ENCODE data around the gene ADH6. TPM values are rescaled to one million over a fixed set of nuclear protein-coding genes. Genes with fewer than 3 reads are reported as not detected.
"Not testable (repeated sequence)": the region's sequence is repeated elsewhere in the genome, so short reads cannot be mapped to it uniquely, and the experiment has no call there.

ADH6 gene
- total RNA-seq, 1 experiment from 2014 or later = not detected

DNA sequence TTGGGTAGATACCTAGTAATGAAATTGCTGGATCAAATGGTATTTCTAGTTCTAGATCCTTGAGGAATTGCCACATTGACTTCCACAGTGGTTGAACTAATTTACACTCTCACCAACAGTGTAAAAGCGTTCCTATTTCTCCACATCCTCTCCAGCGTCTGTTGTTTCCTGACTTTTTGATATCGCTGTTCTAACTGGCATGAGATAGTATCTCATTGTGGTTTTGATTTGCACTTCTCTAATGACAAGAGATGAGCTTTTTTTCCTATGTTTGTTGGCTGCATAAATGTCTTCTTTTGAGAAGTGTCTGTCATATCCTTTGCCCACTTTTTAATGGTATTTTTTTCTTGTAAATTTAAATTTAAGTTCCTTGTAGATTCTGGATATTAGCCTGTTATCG lies 8.6 kb upstream of the ADH6 start:
- CTCF ChIA-PET; BruUV-seq (replicated peaks); DNase-seq (ENCODE audit: low spot score); H3K27me3 ChIP-seq (replicated peaks; ENCODE audit: insufficient read depth, low read depth, low read length, poor library complexity); H3K4me3 ChIP-seq (ENCODE audit: low read depth, low read length, poor library complexity, severe bottlenecking); H3K36me3 ChIP-seq (ENCODE audit: insufficient read depth, low read length, poor library complexity, severe bottlenecking); H3K9me3 ChIP-seq (ENCODE audit: low read depth, low read length, poor library complexity, severe bottlenecking); H3K27ac ChIP-seq (ENCODE audit: low read depth, low read length, poor library complexity, severe bottlenecking); H3K4me1 ChIP-seq (ENCODE audit: insufficient read depth, low read length, poor library complexity, severe bottlenecking); POLR2A ChIA-PET (ENCODE audit: low non-redundant PET); intact Hi-C loops (cut with micrococcal nuclease; ENCODE audit: unreplicated experiment): not testable (repeated sequence)

DNA sequence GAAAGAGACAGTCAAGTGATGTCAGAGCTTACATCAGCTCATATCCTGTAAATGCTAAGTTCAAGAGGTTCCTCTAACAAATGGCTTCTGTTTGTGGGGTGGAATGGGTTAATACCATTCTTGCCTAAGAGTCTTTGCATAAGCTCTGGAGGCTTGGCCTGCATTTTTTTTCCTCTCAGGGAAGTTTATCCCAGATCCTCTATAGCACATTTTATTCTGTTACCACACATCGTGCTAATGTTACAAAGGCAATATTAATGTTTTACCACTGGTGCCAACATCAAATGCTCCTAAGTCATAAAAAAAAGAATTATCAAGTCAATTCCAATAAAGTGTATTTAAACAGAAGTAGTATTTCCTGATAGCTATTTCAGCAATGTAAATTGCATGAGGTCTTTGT lies 2.9 kb upstream of the ADH6 start:
- peak; percentile 15 for DNase-seq (ENCODE audit: low spot score)
- Histone ChIP-seq H3K27me3 (replicated peaks; ENCODE audit: insufficient read depth, low read depth, low read length, poor library complexity) (no peaks in the 10 kb centered on the region), H3K4me3 (ENCODE audit: low read depth, low read length, poor library complexity, severe bottlenecking) (no peak overlapping the region), H3K36me3 (ENCODE audit: insufficient read depth, low read length, poor library complexity, severe bottlenecking) (no peaks in the 10 kb centered on the region), H3K27ac (ENCODE audit: low read depth, low read length, poor library complexity, severe bottlenecking) (no peak overlapping the region), H3K4me1 (ENCODE audit: insufficient read depth, low read length, poor library complexity, severe bottlenecking) (no peaks in the 10 kb centered on the region), H3K9me3 (ENCODE audit: low read depth, low read length, poor library complexity, severe bottlenecking) (no peaks in the 10 kb centered on the region)
- intact Hi-C loops (cut with micrococcal nuclease; ENCODE audit: unreplicated experiment) = no loop called here
- TF ChIP-seq, protein P1, sequence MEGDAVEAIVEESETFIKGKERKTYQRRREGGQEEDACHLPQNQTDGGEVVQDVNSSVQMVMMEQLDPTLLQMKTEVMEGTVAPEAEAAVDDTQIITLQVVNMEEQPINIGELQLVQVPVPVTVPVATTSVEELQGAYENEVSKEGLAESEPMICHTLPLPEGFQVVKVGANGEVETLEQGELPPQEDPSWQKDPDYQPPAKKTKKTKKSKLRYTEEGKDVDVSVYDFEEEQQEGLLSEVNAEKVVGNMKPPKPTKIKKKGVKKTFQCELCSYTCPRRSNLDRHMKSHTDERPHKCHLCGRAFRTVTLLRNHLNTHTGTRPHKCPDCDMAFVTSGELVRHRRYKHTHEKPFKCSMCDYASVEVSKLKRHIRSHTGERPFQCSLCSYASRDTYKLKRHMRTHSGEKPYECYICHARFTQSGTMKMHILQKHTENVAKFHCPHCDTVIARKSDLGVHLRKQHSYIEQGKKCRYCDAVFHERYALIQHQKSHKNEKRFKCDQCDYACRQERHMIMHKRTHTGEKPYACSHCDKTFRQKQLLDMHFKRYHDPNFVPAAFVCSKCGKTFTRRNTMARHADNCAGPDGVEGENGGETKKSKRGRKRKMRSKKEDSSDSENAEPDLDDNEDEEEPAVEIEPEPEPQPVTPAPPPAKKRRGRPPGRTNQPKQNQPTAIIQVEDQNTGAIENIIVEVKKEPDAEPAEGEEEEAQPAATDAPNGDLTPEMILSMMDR (conservative IDR thresholded peaks at IDR 0.05; ENCODE audit: low read depth, low read length) = no peak
- TF ChIP-seq EZH2 (IDR thresholded peaks at IDR 0.05; ENCODE audit: borderline replicate concordance, low read depth, low read length, poor library complexity, severe bottlenecking) = no peak
- ChIA-PET CTCF (no interaction called here), POLR2A (ENCODE audit: low non-redundant PET) (interaction anchor here (0.7 kb wide), 2 partner anchors 8 to 32 kb away, joined by 3 read pairs; no protein-coding TSS in a partner anchor)
- BruUV-seq (replicated peaks) = no TSS peak

DNA sequence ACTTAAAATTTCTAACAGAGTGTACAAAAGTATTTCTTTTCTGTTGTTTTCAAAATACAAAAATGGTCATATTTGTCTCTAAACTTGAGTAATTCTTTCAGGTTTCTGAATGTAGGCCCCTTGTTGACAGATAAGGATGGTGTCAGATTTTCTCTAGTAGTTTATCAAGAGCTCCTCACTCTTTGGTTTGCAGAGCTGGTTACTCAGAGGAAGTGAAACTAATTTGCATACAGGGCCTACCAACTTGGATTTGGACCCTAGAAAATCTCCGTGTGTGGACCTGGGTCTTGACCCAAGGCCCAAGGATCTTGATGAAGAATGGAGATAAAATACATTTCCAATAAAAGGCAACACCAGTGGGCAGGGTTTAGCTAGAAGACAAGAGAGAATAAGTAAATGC lies 433 bp upstream of the ADH6 start:
- no peak overlapping the region for H3K27ac ChIP-seq (ENCODE audit: low read depth, low read length, poor library complexity, severe bottlenecking)
- no peaks in the 10 kb centered on the region for H3K4me1 ChIP-seq (ENCODE audit: insufficient read depth, low read length, poor library complexity, severe bottlenecking)
- CTCF ChIA-PET = no interaction called here
- no TSS peak for BruUV-seq (replicated peaks)
- no peaks in the 10 kb centered on the region for H3K36me3 ChIP-seq (ENCODE audit: insufficient read depth, low read length, poor library complexity, severe bottlenecking)
- TF ChIP-seq, protein P1 (conservative IDR thresholded peaks at IDR 0.05; ENCODE audit: low read depth, low read length) = no peak
- no peak for TF ChIP-seq EZH2 (IDR thresholded peaks at IDR 0.05; ENCODE audit: borderline replicate concordance, low read depth, low read length, poor library complexity, severe bottlenecking)
- DNase-seq (ENCODE audit: low spot score) = no peak
- H3K27me3 ChIP-seq (replicated peaks; ENCODE audit: insufficient read depth, low read depth, low read length, poor library complexity) = no peaks in the 10 kb centered on the region
- intact Hi-C loops (cut with micrococcal nuclease; ENCODE audit: unreplicated experiment) = no loop called here
- POLR2A ChIA-PET (ENCODE audit: low non-redundant PET) = no interaction called here
- H3K9me3 ChIP-seq (ENCODE audit: low read depth, low read length, poor library complexity, severe bottlenecking) = no peaks in the 10 kb centered on the region
- no peak overlapping the region for H3K4me3 ChIP-seq (ENCODE audit: low read depth, low read length, poor library complexity, severe bottlenecking)

DNA sequence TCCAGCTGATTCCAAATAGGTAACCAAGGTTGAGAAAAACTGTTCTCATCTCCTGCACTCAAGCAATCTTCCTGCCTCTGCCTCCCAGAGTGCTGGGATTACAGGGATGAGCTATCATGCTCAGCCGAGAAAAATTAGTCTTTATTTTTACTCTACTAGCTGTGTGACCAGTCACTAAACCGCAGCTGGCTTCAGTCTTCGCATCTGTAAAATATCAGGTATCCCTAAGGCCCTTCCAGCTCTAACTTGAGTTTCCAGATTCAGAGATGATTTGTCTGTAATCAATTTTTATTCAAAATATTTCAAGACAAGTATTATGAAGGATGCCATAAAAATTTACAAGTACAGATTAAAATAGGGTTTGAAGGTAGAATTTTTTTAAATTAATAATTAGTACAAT lies 3.5 kb downstream of the ADH6 start:
- Histone ChIP-seq H3K4me1 (ENCODE audit: insufficient read depth, low read length, poor library complexity, severe bottlenecking) (no peaks in the 10 kb centered on the region), H3K36me3 (ENCODE audit: insufficient read depth, low read length, poor library complexity, severe bottlenecking) (no peaks in the 10 kb centered on the region), H3K27ac (ENCODE audit: low read depth, low read length, poor library complexity, severe bottlenecking) (no peak overlapping the region), H3K4me3 (ENCODE audit: low read depth, low read length, poor library complexity, severe bottlenecking) (no peak overlapping the region), H3K27me3 (replicated peaks; ENCODE audit: insufficient read depth, low read depth, low read length, poor library complexity) (no peaks in the 10 kb centered on the region), H3K9me3 (ENCODE audit: low read depth, low read length, poor library complexity, severe bottlenecking) (no peaks in the 10 kb centered on the region)
- no TSS peak for BruUV-seq (replicated peaks)
- POLR2A ChIA-PET (ENCODE audit: low non-redundant PET) = no interaction called here
- intact Hi-C loops (cut with micrococcal nuclease; ENCODE audit: unreplicated experiment) = no loop called here
- TF ChIP-seq EZH2 (IDR thresholded peaks at IDR 0.05; ENCODE audit: borderline replicate concordance, low read depth, low read length, poor library complexity, severe bottlenecking) = no peak
- TF ChIP-seq, protein P1 (conservative IDR thresholded peaks at IDR 0.05; ENCODE audit: low read depth, low read length) = no peak
- CTCF ChIA-PET = no interaction called here
- no peak for DNase-seq (ENCODE audit: low spot score)
